HepG2 (cell line): ENCODE measurements around the gene RLN3. TPM values are rescaled to one million over a fixed set of nuclear protein-coding genes. Genes with fewer than 3 reads are reported as not detected.

Experiments used
- AGO1 ChIP-seq: fragments of 200-400 bp; formaldehyde crosslinking; IDR thresholded peaks from 2 replicates; pipeline ENCODE4 v1.6.1; 2017; ENCODE audit warnings: mild to moderate bottlenecking, low read depth, low read length, moderate library complexity; ENCODE audit not compliant: poor library complexity, severe bottlenecking
- FOSL1 ChIP-seq: sonication (generic); formaldehyde crosslinking; IDR thresholded peaks from 2 replicates; pipeline ENCODE4 v1.9.0; 2021; ENCODE audit warnings: missing genetic modification reagents, borderline replicate concordance
- HDAC1 ChIP-seq: sonication (generic); formaldehyde crosslinking; IDR thresholded peaks from 2 replicates; pipeline ENCODE4 v1.5.1; 2020; ENCODE audit warnings: mild to moderate bottlenecking, missing genetic modification reagents
- HHEX ChIP-seq: IDR thresholded peaks from 2 replicates; pipeline ENCODE4 v1.6.1; 2016; ENCODE audit warnings: control low read depth
- ISX ChIP-seq: sonication (generic); formaldehyde crosslinking; conservative IDR thresholded peaks from 2 replicates; pipeline ENCODE4 v1.5.0; 2020; ENCODE audit warnings: missing genetic modification reagents
- MEIS2 ChIP-seq: sonication (generic); formaldehyde crosslinking; IDR thresholded peaks from 2 replicates; pipeline ENCODE4 v1.9.0; 2021; ENCODE audit warnings: mild to moderate bottlenecking, missing genetic modification reagents
- MLX ChIP-seq: IDR thresholded peaks from 2 replicates; pipeline ENCODE4 v1.6.1; 2016
- MYNN ChIP-seq: sonication (generic); formaldehyde crosslinking; IDR thresholded peaks from 2 replicates; pipeline ENCODE4 v1.4.0; 2020; ENCODE audit warnings: mild to moderate bottlenecking, low read depth, missing genetic modification reagents
- SIX4 ChIP-seq: sonication (generic); formaldehyde crosslinking; IDR thresholded peaks from 2 replicates; pipeline ENCODE4 v1.4.0; 2020; ENCODE audit warnings: missing genetic modification reagents
- SNAPC2 ChIP-seq: sonication (generic); formaldehyde crosslinking; IDR thresholded peaks from 2 replicates; pipeline ENCODE4 v1.8.1; 2022; ENCODE audit warnings: mild to moderate bottlenecking, missing genetic modification reagents
- SOX6 ChIP-seq, 2 experiments: fragments of 450-650 bp in 1 of 2; sonication (generic) in 1 of 2; formaldehyde crosslinking in 1 of 2; IDR thresholded peaks; 2 replicates each; pipeline versions ENCODE4 v1.4.0 to v1.6.1; 2017 to 2020; ENCODE audit warnings: antibody characterized with exemption in 1 of 2, mild to moderate bottlenecking in 1 of 2, missing genetic modification reagents in 1 of 2
- TMF1 ChIP-seq: sonication (generic); formaldehyde crosslinking; IDR thresholded peaks from 2 replicates; pipeline ENCODE4 v1.8.1; 2022; ENCODE audit warnings: low read depth, missing genetic modification reagents
- ZBTB7A ChIP-seq: sonication (generic); formaldehyde crosslinking; IDR thresholded peaks from 2 replicates; pipeline ENCODE4 v1.8.0; 2022; ENCODE audit warnings: mild to moderate bottlenecking, missing genetic modification reagents
- ZMYM3 ChIP-seq: sonication (generic); formaldehyde crosslinking; IDR thresholded peaks from 2 replicates; pipeline ENCODE4 v1.5.1; 2020; ENCODE audit warnings: mild to moderate bottlenecking, missing genetic modification reagents
- ZNF143 ChIP-seq: sonication (generic); formaldehyde crosslinking; IDR thresholded peaks from 2 replicates; pipeline ENCODE4 v1.4.0; 2020; ENCODE audit warnings: missing genetic modification reagents
- ZNF264 ChIP-seq: sonication (generic); formaldehyde crosslinking; IDR thresholded peaks from 2 replicates; pipeline ENCODE4 v1.4.0; 2020; ENCODE audit warnings: missing genetic modification reagents
- ZNF34 ChIP-seq: sonication (generic); formaldehyde crosslinking; IDR thresholded peaks from 2 replicates; pipeline ENCODE4 v1.4.0; 2020; ENCODE audit warnings: mild to moderate bottlenecking, missing genetic modification reagents, borderline replicate concordance
- ZNF430 ChIP-seq: sonication (generic); formaldehyde crosslinking; IDR thresholded peaks from 2 replicates; pipeline ENCODE4 v1.9.0; 2021; ENCODE audit warnings: mild to moderate bottlenecking, missing genetic modification reagents
- ZNF441 ChIP-seq: sonication (generic); formaldehyde crosslinking; IDR thresholded peaks from 2 replicates; pipeline ENCODE4 v1.7.0; 2021; ENCODE audit warnings: missing genetic modification reagents, borderline replicate concordance
- polyA plus RNA-seq, 8 experiments: library from polyadenylated mRNA; depleted of rRNA in 3 of 8; stranded (reverse) in 7 of 8; unstranded in 1 of 8; fragments of >200 nt; fragmentation: Illumina TruSeq in 4 of 8; extraction: Trizol in 4 of 8; gene quantifications; 2 replicates each; pipeline versions ENCODE4 v1.2.1 to v1.2.3, GENCODE V29; 2011 to 2016; ENCODE audit warnings: low read depth in 4 of 8, missing spikeins in 1 of 8, mixed read lengths in 1 of 8; ENCODE audit not compliant: insufficient read depth in 1 of 8
- total RNA-seq, 5 experiments: library from RNA; depleted of rRNA; stranded (reverse); fragments of >200 nt; fragmentation: Illumina TruSeq; extraction: Trizol; gene quantifications; 2 replicates each; pipeline ENCODE4 v1.2.3, GENCODE V29; 2016; ENCODE audit warnings: low read depth in 1 of 5
- TF ChIP-seq, protein P1 (sequence below): sonication (generic); formaldehyde crosslinking; IDR thresholded peaks from 2 replicates; pipeline ENCODE4 v1.4.0; 2020; ENCODE audit warnings: missing genetic modification reagents, borderline replicate concordance
- TF ChIP-seq, protein P2 (sequence below): sonication (generic); formaldehyde crosslinking; IDR thresholded peaks from 2 replicates; pipeline ENCODE4 v1.4.0; 2020; ENCODE audit warnings: missing genetic modification reagents
- TF ChIP-seq, protein P3 (sequence below): sonication (generic); formaldehyde crosslinking; conservative IDR thresholded peaks from 2 replicates; pipeline ENCODE4 v1.4.0; 2020; ENCODE audit warnings: missing genetic modification reagents

The RLN3 gene
- total and polyA plus RNA-seq, 2 of the 13 experiments (the other 11 are each of a cell fraction or from before 2014, with no cell fraction given) = not detected

DNA sequence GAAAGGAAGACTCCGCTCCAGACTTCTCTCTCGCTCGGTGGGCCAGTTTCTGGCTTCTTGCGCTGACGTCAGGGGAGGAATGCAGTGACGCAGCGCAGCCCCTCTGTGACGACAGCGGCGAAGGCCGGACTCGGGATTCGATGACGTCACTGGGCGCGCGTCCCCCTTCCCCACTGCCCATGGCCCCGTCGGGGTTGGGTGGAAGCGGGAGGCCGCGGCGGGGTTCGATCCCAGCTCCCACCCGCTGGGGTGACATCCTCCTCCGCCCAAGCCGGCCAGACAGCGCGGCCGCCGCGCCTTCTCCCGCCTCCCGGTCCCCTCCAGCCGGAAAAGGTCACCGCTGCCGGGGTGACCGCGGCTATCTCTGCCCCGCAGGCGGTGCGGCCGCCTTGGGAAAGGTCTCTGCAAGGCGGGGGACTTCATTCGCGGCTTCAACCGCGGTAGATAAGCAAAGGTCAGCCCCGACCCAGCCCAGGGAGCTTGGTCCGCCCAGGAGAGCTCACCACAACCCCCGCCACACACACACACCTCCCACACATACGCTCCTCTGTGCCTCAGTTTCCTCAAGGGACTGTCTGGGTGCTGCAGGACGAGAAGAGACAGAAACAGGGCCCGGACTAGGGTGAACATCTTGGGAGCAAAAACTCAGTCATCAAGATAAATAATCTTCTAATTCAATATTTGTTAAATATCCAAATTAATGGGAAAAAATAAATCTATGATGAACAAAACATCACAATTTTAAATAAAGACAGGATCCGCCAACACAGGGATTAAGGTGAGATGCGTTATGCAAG is 21.0 kb upstream of the RLN3 start (continued):
- TF ChIP-seq HHEX (CRISPR knock-in tag) (no peak), SOX6 (IDR thresholded peaks at IDR 0.05) (no peak), SOX6 (CRISPR knock-in tag; IDR thresholded peaks at IDR 0.05) (peak; percentile 69), AGO1 (peak; percentile 79), ZNF441 (CRISPR knock-in tag) (0 out of 2 replicates have a peak, but pooled peaks have one; percentile 51), ZNF34 (CRISPR knock-in tag) (no peak), HDAC1 (CRISPR knock-in tag) (peak; percentile 78), ZNF430 (CRISPR knock-in tag) (peak; percentile 92; the same call in 1 of the 2 replicates), ZBTB7A (peak; percentile 74), ZNF143 (CRISPR knock-in tag) (no peak; the same call in none of the 2 replicates), ISX (no peak), FOSL1 (CRISPR knock-in tag) (no peak), MLX (CRISPR knock-in tag) (peak; percentile 10; the same call in 1 of the 2 replicates), ZMYM3 (CRISPR knock-in tag) (peak; percentile 84), TMF1 (CRISPR knock-in tag) (peak; percentile 65; the same call in 1 of the 2 replicates), MEIS2 (CRISPR knock-in tag) (peak; percentile 49; the same call in 1 of the 2 replicates), MYNN (CRISPR knock-in tag) (0 out of 2 replicates have a peak, but pooled peaks have one; percentile 62), ZNF264 (CRISPR knock-in tag) (no peak), SNAPC2 (0 out of 2 replicates have a peak, but pooled peaks have one; percentile 49), SIX4 (CRISPR knock-in tag) (no peak)
- TF ChIP-seq, protein P1, sequence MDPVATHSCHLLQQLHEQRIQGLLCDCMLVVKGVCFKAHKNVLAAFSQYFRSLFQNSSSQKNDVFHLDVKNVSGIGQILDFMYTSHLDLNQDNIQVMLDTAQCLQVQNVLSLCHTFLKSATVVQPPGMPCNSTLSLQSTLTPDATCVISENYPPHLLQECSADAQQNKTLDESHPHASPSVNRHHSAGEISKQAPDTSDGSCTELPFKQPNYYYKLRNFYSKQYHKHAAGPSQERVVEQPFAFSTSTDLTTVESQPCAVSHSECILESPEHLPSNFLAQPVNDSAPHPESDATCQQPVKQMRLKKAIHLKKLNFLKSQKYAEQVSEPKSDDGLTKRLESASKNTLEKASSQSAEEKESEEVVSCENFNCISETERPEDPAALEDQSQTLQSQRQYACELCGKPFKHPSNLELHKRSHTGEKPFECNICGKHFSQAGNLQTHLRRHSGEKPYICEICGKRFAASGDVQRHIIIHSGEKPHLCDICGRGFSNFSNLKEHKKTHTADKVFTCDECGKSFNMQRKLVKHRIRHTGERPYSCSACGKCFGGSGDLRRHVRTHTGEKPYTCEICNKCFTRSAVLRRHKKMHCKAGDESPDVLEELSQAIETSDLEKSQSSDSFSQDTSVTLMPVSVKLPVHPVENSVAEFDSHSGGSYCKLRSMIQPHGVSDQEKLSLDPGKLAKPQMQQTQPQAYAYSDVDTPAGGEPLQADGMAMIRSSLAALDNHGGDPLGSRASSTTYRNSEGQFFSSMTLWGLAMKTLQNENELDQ = peak; percentile 57; the same call in 1 of the 2 replicates
- TF ChIP-seq, protein P2, sequence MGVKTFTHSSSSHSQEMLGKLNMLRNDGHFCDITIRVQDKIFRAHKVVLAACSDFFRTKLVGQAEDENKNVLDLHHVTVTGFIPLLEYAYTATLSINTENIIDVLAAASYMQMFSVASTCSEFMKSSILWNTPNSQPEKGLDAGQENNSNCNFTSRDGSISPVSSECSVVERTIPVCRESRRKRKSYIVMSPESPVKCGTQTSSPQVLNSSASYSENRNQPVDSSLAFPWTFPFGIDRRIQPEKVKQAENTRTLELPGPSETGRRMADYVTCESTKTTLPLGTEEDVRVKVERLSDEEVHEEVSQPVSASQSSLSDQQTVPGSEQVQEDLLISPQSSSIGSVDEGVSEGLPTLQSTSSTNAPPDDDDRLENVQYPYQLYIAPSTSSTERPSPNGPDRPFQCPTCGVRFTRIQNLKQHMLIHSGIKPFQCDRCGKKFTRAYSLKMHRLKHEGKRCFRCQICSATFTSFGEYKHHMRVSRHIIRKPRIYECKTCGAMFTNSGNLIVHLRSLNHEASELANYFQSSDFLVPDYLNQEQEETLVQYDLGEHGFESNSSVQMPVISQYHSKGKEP = no peak
- TF ChIP-seq, protein P3, sequence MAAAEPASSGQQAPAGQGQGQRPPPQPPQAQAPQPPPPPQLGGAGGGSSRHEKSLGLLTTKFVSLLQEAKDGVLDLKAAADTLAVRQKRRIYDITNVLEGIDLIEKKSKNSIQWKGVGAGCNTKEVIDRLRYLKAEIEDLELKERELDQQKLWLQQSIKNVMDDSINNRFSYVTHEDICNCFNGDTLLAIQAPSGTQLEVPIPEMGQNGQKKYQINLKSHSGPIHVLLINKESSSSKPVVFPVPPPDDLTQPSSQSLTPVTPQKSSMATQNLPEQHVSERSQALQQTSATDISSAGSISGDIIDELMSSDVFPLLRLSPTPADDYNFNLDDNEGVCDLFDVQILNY = no peak
